Measurements from ENCODE around the gene COL21A1. TPM values are rescaled to one million over a fixed set of nuclear protein-coding genes. Genes with fewer than 3 reads are reported as not detected.

The COL21A1 gene
- total RNA-seq, 4 donors from 2014 or later = 1.3 to 2.1 (median 1.6) TPM

GRCh38 chr6:56143796-56144195, 103.6 kb downstream of the COL21A1 start:
- Histone ChIP-seq H3K4me3 (no peak overlapping the region), H3K27me3 (no peaks in the 10 kb centered on the region), H3K36me3 (no peaks in the 10 kb centered on the region), H3K9me3 (no peaks in the 10 kb centered on the region), H3K27ac (no peak overlapping the region), H3K4me1 (no peaks in the 10 kb centered on the region)
- no peak for DNase-seq
- WGBS, 2 donors = 31 to 34% methylated on average over 2 of the region's 2 CpGs
- no peak for TF ChIP-seq POLR2A (IDR thresholded peaks at IDR 0.05)
- TF ChIP-seq, protein P1, sequence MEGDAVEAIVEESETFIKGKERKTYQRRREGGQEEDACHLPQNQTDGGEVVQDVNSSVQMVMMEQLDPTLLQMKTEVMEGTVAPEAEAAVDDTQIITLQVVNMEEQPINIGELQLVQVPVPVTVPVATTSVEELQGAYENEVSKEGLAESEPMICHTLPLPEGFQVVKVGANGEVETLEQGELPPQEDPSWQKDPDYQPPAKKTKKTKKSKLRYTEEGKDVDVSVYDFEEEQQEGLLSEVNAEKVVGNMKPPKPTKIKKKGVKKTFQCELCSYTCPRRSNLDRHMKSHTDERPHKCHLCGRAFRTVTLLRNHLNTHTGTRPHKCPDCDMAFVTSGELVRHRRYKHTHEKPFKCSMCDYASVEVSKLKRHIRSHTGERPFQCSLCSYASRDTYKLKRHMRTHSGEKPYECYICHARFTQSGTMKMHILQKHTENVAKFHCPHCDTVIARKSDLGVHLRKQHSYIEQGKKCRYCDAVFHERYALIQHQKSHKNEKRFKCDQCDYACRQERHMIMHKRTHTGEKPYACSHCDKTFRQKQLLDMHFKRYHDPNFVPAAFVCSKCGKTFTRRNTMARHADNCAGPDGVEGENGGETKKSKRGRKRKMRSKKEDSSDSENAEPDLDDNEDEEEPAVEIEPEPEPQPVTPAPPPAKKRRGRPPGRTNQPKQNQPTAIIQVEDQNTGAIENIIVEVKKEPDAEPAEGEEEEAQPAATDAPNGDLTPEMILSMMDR (IDR thresholded peaks at IDR 0.05) = no peak
- intact Hi-C loops (cut with DNase I) = no loop called here

GRCh38 chr6:56140090-56140489, 107.3 kb downstream of the COL21A1 start:
- H3K36me3 ChIP-seq = no peaks in the 10 kb centered on the region
- no peaks in the 10 kb centered on the region for H3K9me3 ChIP-seq
- no peak overlapping the region for H3K27ac ChIP-seq
- H3K27me3 ChIP-seq = no peaks in the 10 kb centered on the region
- no peak for DNase-seq
- TF ChIP-seq, protein P1 (IDR thresholded peaks at IDR 0.05) = no peak
- TF ChIP-seq POLR2A (IDR thresholded peaks at IDR 0.05) = no peak
- H3K4me1 ChIP-seq = no peaks in the 10 kb centered on the region
- intact Hi-C loops (cut with DNase I) = no loop called here
- H3K4me3 ChIP-seq = no peak overlapping the region

- Histone ChIP-seq H3K36me3 (no peaks in the 10 kb centered on the region), H3K4me1 (no peaks in the 10 kb centered on the region), H3K27ac (no peak overlapping the region), H3K9me3 (peaks cover 0 to 6% (median 0%) of the 10 kb centered on the region in 3 donors), H3K27me3 (no peaks in the 10 kb centered on the region), H3K4me3 (no peak overlapping the region)
- intact Hi-C loops (cut with DNase I) = no loop called here
- no peak for DNase-seq
- TF ChIP-seq, protein P1 (IDR thresholded peaks at IDR 0.05) = no peak
- no peak for TF ChIP-seq POLR2A (IDR thresholded peaks at IDR 0.05)
Observed at GRCh38 chr6:56115715-56116114, 131.7 kb downstream of the COL21A1 start.

- Histone ChIP-seq H3K27ac (no peak overlapping the region), H3K9me3 (no peaks in the 10 kb centered on the region), H3K36me3 (no peaks in the 10 kb centered on the region), H3K4me1 (no peaks in the 10 kb centered on the region), H3K27me3 (no peaks in the 10 kb centered on the region), H3K4me3 (no peak overlapping the region)
- intact Hi-C loops (cut with DNase I) = no loop called here
- no peak for TF ChIP-seq POLR2A (IDR thresholded peaks at IDR 0.05)
- TF ChIP-seq, protein P1 (IDR thresholded peaks at IDR 0.05) = no peak
- no peak for DNase-seq
Observed at GRCh38 chr6:56109149-56109548, 138.2 kb downstream of the COL21A1 start.

DNA sequence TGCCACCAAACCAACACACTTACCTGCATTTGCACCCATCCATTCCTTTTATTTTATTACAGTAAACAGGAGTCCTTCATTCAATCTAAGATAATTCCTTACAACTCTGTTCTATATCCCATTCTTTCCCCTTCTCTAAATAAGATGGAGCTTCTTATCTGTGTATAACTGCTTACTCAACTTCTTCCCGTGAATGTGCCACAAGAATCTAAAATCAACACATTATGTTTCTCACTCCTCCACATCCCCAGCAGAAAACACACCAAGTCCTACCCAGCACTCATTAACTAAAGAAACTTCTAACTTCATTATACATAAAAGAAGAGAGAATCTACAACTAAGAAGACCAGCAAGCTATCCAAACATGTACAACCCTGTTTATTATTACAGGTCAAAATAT, 141.1 kb downstream of the COL21A1 start:
- intact Hi-C loops (cut with DNase I) = no loop called here
- Histone ChIP-seq H3K4me1 (peaks cover 0 to 4% (median 0%) of the 10 kb centered on the region in 3 donors), H3K9me3 (no peaks in the 10 kb centered on the region), H3K36me3 (no peaks in the 10 kb centered on the region), H3K27me3 (no peaks in the 10 kb centered on the region), H3K27ac (no peak overlapping the region), H3K4me3 (no peak overlapping the region)
- no peak for DNase-seq
- TF ChIP-seq POLR2A (IDR thresholded peaks at IDR 0.05) = no peak
- TF ChIP-seq, protein P1 (IDR thresholded peaks at IDR 0.05) = no peak
- WGBS, 2 donors = 56 to 76% methylated on average over 1 of the region's 1 CpG
